NCI-H146 treated with DMSO at 0.1 percent for 48 hours (cell line): ENCODE measurements around the gene RLBP1.
"Not testable (repeated sequence)": the region's sequence is repeated elsewhere in the genome, so short reads cannot be mapped to it uniquely, and the experiment has no call there.

ENCODE experiments used
- DNase-seq: peaks from one replicate; lab custom pipeline; 2025; ENCODE audit not compliant: unreplicated experiment; lab: John Stamatoyannopoulos, UW

The RLBP1 gene

DNA sequence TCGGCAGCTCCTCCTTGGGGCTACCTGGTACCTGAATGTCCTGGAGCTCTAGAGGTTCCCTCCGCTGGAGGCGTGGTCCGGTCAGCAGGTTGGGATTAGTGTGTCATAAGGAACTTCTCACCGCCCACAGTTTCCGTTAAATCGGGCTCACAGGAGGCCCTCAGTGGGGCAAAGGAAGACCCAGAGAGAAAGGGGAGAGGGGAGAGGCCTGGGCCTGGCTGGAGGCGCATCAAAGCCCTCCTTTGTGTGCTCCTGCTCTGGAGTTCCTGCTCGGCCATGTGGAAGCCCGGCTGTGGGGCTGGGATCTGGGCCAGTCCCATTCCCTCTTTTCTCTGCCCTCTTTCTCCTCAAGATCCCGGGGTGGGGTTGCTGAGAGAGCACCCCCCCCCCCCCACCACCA lies at the start of gene RLBP1:
TSS of gene RLBP1 (minus strand) at position 37 of the 400 bp plus-strand sequence. CDS start 2,604 bp downstream, outside the sequence.
- DNase-seq = no peak

DNA sequence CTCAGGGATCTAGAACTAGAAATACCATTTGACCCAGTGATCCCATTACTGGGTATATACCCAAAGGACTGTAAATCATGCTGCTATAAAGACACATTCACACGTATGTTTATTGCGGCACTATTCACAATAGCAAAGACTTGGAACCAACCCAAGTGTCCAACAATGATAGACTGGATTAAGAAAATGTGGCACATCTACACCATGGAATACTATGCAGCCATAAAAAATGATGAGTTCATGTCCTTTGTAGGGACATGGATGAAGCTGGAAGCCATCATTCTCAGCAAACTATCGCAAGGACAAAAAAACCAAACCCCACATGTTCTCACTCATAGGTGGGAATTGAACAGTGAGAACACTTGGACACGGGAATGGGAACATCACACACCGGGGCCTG lies 28.8 kb upstream of the RLBP1 start:
- DNase-seq = not testable (repeated sequence)

DNA sequence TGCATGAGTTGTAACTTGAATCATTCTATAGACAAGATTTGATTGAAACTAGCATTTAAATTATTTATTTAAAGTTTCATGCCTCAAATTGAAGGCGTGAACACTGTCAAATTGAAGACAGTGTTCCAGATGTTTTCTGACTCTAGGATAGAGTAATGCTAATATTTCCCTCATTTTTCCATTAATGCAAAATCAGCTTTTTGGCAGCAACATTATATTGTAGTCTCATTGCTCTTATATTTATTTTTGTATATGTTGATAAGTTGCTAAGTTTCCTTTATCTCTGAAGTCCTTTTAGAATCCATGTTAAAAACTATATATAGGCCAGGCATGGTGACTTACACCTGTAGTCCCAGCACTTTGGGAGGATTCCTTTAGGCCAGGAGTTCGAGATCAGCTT lies 27.2 kb upstream of the RLBP1 start:
- no peak for DNase-seq

DNA sequence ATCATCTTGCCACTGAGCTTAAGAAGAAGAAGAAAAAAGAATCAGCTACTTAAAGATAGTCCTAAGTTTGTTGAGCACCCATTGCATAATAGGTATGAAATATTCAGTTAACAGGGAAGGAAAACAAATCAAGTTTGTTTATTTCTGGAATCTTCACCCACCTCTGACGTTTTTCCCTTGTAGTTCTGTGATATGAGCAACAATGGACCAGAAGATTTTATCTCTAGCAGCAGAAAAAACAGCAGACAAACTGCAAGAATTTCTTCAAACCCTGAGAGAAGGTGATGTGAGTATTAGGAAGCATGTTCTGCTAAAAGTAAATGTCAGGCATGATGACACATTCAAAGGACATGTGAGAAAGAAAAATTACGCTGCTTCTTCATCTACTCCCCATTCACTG lies 26.1 kb upstream of the RLBP1 start:
- no peak for DNase-seq

DNA sequence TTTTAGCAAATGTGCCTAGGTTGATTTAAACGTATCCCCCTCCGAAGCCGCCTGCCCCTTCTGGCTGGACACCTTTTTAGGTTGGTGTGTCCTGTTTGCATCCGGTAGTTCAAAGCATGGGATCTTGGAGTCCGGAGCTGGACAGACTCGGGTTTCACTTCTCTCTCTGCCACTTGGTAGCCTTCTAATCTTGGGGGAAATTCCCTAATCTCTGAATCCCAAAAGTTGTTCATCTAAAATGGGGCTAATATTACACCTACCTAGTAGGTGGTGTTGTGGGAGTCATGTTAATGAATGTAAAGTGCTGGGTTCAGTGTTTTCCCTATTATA lies 23.2 kb upstream of the RLBP1 start:
- peak; percentile 36 for DNase-seq

DNA sequence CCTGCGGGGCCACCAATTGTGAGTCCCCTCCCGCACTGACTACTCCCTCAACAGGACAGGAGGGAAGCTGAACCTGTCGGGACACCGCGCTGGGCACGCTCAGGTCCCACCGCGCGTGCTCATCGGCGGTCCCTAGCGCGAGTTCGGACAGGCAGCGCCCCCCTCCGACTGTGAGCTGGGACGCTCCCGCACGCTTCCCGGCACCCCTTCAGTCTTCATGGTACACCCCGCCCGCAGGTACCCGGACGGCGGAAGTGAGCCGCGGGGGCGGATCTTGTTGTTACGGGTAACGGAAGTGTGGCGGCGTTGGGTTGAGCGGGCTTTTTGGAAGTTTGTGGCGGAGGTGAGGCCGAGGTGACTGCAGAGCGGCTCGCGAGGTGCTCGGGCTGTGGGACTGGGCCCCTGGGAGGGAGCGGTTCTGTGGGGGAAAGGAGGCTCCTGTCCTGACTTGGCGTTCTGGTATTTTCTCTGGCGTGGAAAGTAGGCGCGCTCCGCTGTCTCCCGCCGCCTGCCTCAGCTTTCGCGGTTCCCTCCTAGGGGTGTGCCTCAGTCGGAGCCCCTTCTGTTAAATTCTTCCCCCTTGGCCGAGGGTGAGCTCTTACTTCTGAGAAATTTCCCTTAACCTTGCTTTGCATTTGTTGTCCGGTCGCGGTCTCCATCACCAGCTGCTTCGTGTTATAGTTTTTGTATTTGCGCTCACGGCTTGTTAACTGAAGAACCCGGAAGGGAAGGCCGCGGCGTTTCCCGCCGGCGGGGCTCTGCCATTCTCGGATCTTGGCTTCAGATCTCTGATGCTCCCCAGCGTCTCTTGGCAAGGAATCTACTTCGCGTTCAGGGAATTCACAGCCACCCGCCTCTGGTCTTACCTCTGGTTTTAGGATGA lies 22.6 kb upstream of the RLBP1 start, which contains the start of gene FANCI:
TSS of gene FANCI (plus strand) at position 289 of the 883 bp plus-strand sequence. CDS start 3,669 bp downstream, outside the sequence.
- peak; percentile 67 for DNase-seq

DNA sequence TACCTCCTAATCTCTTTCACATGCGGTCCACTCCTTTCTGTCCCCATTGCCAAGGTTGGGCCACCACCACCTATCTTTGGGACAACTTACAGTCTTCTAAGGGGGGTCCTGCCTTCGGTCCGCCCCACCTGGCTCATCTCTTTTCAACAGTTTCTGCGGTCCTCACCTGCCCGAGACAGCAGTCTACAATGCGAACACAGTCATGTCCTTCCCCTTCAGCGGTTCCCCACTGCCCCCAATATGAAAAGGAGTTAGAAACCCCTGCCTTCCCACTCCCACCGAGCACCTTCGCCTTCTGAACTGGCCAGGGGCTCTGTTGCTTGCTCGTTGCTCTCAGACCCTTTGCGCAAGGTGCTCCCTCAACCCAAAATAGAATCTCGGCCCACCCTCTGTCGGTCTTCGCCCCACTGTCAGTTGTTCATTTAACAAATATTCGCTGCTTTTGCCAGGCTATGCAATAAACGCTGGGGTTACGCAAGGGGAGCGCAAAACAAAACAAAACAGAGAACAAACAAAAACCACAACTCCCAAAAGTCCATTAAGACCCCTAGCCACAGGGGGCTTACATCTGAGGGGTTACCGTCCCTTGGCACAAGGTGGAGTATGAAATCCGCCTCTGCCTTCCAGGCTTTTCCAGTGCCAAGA lies 21.8 kb upstream of the RLBP1 start:
- DNase-seq = no peak

DNA sequence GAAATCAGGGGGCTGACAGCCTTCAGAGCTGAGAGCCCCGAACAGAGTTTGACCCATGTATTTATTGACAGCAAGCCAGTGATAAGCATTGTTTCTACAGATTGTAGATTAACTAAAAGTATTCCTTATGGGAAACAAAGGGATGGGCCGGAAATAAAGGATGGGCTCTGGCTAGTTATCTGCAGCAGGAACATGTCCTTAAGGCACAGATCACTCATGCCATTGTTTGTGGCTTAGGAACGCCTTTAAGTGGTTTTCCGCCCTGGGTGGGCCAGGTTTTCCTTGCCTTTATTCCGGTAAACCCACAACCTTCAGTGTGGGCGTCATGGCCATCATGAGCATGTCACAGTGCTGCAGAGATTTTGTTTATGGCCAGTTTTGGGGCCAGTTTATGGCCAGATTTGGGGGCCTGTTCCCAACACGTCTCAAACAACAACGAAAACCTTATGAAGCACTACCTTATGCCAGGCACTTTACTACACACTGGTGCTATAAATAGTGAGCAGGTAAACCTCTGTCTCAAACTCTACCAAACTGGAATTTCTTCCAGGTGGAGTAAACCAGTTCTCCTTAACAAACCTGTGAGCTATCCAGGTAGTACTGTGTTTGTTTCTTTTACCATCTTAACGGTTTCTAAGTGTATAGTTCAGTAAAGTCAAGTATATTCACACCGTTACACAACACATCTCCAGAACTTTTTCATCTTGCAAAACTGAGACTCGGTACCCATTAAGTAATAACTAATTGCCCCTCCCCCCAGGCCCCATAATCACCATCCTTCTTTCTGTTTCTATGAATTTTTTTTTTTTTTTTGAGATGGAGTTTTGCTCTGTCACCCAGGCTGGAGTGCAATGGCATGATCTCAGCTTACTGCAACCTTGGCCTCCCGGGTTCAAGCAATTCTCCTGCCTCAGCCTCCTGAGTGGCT lies 18.8 kb upstream of the RLBP1 start:
- not testable (repeated sequence) for DNase-seq

DNA sequence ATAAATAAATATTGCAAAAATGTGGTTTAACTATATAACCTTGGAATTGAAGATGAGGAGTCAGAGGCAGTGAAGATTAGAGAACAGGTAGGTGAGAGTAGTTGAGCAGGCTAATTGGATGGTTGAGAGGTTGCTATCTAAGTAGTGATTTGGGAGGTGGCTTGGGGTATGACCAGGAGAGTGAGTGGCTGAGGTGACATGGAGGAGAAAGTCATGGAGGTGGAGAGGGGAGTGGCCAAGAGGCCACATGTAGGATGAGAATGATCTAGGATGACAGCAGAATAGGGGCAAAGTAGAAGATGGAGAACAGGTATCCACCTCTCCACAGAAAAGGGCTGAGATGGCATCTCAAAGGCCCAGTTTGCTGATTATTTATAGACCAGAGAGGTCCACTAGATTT lies 10.5 kb upstream of the RLBP1 start:
- DNase-seq = no peak

DNA sequence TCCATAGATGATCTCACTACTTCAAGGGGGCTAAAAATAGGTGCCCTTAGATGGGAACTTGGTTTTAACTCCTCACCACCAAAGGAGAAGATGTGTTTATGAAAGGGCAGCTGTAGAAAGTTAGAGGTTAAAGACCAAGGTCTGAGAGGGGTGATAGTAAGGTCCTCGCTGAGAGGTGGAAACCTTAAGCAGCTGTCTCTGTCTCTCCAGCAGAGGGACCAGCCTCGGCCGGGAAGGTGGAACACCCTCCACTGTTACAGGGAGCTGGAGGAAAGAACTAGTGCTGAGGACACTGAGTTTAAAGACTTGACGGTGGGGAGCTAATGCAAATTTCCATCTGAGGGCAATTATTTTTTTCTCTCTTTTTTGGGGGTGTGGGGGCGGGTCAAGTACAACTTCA lies 8.9 kb upstream of the RLBP1 start:
- no peak for DNase-seq

DNA sequence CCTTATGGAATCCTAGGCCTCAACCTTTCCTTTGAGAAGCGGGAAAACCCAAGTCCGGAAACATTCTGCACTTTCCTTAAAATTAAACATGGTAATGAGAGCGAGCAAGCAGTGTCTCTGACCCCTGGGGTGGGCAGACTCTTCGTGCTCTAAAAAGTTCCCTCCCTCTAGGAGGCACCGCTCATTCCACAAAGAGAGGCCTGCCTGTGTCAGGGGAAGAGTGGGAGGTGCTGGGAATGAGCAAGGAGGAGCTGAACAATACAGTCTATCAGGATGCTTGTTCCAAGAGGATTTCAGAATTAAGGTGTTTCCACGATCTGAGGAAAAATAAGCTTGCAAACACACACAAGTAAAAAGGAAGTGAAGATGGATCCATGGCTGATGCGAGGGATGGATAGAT lies 6.0 kb upstream of the RLBP1 start:
- DNase-seq = no peak

DNA sequence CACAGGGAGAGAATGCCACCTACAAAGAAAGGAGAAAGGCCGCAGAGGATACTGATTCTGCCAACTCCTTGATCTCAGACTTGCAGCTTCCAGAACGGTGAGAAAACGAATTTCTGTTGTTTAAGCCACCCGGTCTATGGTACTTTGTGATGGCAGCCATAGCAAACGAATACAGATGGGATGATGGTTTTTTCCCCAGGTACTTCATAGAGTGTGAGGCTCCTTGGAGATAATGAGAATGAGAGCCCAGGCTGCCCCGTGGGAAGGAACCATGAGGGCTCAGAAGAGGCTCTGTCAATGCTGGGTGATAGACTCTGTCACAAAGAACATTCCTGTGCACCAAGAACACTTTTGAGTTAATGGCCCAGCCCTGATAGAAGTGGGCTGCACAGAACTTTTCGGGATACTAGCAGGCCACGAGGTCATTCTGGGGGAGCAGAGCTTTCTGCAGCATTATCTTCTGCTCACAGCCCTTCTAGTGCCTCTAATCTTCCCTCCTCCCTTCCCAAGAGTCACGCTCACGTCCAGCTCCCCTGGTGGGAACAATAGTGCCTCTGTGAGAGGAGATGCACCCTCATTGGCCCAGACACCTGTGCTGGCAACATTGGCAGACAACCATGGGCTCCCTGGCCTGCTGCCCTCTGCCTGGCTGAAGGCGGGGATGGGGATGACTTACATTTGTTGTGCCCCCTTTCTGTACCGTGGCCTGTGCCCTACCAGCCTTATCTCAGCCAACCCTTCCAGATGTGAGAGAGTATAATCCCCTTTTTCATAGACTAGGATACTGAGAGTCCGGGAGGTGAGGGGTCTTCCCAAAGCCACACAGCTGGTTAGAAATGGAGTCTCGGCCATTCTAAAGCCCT lies 5.2 kb upstream of the RLBP1 start:
- no peak for DNase-seq

DNA sequence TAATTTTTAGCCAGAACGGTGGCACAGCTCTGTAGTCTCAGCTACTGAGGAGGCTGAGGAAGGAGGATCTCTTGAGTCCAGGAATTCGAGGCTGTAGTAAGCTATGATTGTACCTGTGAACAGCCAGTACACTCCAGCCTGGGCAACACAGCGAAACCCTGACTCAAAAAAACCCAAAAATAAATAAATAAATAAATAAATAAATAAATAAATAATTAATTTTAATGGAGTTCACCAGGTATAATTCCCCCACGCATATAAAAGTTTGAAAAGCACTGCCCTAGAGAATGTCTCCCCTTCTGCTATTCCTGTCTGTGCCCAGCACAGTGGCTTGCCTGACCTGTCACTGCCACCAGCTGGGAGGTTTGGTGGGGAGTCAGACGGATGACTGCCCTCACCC lies 4.2 kb upstream of the RLBP1 start:
- DNase-seq = no peak

DNA sequence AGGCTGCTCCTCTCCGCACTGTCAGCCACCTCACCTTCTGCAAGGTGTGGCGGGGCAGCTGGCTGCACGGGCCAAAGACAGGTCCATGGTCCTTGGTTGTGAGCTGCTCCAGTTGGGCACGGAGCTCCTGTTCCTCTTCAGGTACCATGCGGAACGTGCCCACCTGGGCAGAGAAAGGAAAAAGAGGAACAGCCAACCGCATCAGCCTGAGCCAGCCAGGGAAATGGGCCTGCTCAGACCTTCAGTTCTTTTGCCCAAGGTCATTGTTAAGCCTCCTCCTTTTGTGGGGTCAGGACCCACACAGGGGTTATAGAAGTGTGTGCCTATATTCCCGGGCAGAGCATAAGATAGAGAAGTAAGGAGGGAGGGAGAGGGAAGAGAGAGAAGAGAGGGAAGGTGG lies 2.8 kb downstream of the RLBP1 start:
- no peak for DNase-seq

DNA sequence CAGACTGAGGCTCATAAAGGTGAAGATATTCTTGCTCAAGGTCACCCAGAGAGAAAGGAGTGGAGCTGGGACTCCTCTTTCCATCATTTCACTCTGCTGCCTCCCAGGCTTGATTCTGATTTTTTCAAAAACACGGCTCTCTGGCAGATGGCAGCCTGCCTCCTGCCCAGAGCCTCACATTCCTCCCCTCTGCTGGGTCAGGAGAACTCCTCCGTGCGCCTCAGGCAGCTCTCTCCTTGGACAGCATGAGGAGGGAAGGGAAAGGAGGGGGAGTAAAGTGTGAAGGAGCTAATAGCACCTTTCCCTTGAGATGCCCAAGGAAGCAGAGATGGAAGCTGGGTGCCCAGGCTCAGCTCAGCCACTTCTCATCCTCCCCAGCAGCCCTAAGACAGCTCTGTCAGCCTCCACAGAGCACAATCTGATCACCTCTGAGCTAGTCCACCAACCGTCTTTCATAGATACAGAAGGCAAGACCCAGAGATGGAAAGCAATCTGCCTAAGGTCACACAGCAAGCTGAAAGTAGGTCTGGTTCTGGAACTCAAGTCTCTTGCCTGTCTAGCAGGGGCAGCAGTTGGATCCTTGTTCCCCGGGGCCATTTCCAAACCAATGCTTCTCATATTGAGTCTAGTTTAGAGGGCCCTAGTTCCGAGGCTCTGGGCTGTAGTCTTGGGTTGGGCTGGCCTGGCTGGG lies 3.5 kb downstream of the RLBP1 start:
- DNase-seq = no peak

DNA sequence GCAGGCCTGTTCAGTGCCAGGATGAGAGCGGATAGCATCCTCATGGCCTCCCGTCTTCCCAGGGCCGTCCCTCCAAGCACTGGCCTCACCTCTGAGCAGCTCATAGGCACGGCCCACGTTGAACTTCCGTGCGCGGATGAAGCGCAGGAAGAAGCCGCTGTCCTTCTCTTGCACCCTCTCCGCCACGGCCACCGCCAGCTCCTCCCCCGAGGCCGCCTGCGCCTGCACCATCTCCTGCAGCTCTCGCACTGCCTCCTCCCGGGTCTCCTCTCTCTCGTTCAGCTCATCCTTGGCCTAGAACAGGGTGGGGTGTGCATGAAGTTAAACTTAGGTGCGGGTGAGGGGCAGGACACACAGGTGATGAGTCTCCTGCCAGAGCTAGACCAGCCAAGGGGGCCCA lies 4.3 kb downstream of the RLBP1 start:
- DNase-seq = no peak

DNA sequence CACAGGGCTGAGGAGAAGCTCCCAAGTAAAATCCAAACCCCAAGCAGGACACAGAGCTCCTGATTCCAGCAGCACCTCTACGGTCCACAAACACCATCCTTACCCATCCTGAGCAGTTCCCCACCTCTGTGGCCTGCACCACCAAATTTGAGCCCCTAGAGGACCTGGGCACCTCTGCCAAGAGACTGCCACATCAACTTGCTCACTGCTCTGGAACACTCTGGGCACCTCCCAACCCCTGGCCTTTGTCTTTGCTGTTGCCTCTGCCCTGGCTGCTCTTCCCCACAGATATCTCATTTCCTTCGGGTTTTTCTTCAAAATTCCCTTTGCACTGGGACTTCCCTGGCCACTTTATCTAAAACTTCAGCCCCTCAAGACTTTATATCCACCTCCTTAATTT lies 5.8 kb downstream of the RLBP1 start:
- no peak for DNase-seq

DNA sequence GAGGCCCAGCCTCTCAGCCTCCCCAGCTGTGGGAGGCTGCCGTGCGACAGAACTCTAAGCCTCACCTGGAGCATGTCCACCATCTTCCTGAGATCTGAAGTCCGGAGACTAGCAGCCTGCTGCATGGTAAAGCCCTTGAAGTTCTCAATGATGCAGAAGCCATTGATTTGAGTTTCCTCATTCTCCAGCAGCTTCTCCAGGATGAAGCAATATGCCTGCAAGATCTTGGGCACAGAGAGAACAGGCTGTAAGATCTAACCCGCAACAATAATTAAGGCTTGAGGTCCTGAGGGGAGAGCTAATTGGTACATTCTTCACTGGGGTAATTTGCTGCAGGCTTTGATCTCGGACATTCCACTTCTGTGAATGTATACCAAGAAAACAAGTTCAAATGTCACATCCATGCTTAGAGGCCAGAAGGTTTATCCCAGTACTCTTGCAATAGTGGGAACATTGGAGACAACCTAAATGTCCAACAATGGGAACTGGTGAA lies 9.7 kb downstream of the RLBP1 start:
- no peak for DNase-seq

DNA sequence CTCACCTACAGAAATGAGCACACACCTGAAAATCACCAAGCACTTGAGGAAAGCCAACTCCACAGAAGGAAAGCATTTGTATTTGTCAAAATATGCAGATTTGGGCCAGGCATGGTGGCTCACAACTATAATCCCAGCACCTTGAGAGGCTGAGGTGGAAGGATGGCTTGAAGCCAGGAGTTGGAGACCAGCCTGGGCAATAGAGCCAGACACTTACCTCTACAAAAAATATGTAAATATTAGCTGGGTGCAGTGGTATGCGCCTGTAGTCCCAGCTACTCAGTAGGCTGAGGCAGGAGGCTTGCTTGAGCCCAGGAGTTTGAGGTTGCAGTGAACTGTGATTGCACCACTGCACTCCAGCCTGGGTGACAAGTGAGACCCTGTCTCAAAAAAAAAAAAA lies 12.3 kb downstream of the RLBP1 start:
- no peak for DNase-seq

DNA sequence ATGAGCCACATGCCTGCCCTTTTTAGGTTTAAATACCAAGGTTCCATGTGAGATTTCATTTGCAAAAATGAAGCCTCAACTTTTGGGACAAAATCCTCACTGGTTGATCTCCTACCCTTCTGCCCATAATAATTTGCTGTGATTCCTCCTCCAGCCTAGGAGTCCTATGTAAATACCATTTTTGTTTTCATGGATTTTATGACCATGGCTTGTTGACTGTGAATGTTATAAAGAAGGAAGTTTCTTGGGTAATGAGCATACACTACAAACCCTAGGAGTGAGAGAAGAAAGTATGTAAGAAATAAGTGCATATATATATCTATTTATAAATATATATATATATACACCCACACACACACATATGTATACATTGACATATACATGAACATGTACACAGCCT lies 13.1 kb downstream of the RLBP1 start:
- DNase-seq = no peak
